ENCODE measurements around the gene COA3.

The COA3 gene

DNA sequence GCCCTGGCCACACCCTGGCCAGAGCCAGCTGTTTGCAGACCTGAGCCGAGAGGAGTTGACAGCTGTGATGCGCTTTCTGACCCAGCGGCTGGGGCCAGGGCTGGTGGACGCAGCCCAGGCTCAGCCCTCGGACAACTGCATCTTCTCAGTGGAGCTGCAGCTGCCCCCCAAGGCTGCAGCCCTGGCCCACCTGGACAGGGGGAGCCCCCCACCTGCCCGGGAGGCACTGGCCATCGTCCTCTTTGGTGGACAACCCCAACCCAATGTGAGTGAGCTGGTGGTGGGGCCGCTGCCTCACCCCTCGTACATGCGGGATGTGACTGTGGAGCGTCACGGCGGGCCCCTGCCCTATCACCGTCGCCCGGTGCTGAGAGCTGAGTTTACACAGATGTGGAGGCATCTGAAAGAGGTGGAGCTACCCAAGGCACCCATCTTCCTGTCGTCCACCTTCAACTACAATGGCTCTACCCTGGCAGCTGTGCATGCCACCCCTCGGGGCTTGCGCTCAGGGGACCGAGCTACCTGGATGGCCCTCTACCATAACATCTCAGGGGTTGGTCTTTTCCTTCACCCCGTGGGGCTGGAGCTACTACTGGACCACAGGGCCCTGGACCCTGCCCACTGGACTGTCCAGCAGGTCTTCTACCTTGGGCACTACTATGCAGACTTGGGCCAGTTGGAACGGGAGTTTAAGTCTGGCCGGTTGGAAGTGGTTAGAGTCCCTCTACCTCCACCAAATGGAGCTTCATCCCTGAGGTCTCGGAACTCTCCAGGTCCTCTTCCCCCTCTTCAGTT is 46.5 kb upstream of the COA3 start:
- no peak for DNase-seq (ENCODE audit: extremely low spot score)
- TF ChIP-seq CTCF (IDR thresholded peaks at IDR 0.05; ENCODE audit: control extremely low read depth, extremely low read depth, low read depth, missing control alignments) = no peak
- ChIA-PET POLR2A (interaction anchor here (1.3 kb wide), 1 partner anchor 11 kb away, joined by 3 read pairs; no protein-coding TSS in a partner anchor), CTCF (interaction anchor here (0.6 to 3.2 kb wide), 6 partner anchors 21 to 153 kb away, joined by 3 to 12 read pairs (median 3); partner anchors contain the start of genes BECN1 and RPL27)

DNA sequence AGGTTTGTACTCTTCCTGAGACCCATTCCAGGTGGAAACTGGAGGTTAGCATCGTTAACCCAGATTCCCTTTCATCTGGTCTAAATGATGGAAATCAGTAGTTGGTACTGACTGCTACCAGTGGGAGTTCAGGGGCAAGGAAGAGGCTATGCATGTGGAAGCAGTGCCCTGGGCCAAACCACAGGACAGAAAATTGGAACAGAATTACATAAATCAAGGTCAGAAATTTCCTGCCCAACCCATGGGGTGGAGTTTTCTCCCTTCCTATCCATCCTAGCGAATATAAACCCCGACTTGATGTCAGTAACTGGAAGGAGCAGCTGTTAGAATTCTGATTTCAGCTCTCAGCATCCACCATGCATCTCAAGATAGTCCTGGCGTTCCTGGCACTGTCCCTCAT is 45.8 kb upstream of the COA3 start, which contains the start of gene AOC2:
AOC2 (plus strand) TSS at position 310 of the 400 bp plus-strand sequence; CDS start at position 357, 47 bp downstream.
- POLR2A ChIA-PET = no interaction called here
- CTCF ChIA-PET = interaction anchor here (1.4 to 3.2 kb wide), 4 partner anchors 9 to 154 kb away, joined by 4 to 26 read pairs (median 12); partner anchors contain the start of genes BECN1, PSME3 and RPL27
- no peak for DNase-seq (ENCODE audit: extremely low spot score)
- no peak for TF ChIP-seq CTCF (IDR thresholded peaks at IDR 0.05; ENCODE audit: control extremely low read depth, extremely low read depth, low read depth, missing control alignments)

- POLR2A ChIA-PET = no interaction called here
These were observed 44.9 kb upstream of the COA3 start for GRCh38 chr17:42843358-42843934.

DNA sequence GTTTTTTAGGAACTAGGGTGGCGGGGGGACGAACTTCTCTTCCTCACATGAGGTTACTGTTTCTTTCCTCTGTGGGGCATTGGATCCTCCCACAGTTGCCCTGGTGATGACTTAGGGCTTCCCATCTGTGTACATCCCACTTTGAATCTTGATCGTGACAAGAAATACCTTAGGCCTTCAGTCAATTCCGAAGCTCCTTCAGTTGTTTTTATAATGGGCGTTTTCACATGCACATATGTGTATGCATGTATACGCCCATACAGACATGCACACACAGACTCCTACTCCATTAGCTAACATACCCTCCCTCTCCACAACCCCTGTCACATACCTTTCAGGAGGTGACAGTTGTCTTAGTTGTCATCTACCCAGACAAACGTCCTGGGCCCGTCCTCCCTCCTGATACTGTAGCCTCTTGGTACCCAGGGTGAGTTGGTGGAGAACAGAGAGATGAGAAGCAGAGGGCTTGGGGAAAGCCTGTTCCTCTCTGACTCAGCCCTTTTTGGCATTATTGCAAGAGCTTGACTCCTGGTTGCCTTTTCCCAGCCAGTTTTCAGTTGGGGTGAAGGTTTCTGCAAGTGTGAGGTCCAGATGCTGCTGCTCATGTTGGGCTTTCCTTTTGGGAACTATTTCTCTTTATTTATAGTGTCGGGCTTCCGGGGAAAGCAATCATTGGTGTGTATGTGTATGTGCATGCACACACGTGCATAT is 43.6 kb upstream of the COA3 start:
- no peak for TF ChIP-seq CTCF (IDR thresholded peaks at IDR 0.05; ENCODE audit: control extremely low read depth, extremely low read depth, low read depth, missing control alignments)
- CTCF ChIA-PET = interaction anchor here (1.1 to 2.7 kb wide), 7 partner anchors 9 to 156 kb away, joined by 3 to 26 read pairs (median 6); partner anchors contain the start of genes BECN1, PSME3 and RPL27
- no peak for DNase-seq (ENCODE audit: extremely low spot score)
- POLR2A ChIA-PET = no interaction called here

More at GRCh38 chr17:42843358-42843934, 44.9 kb upstream of the COA3 start:
- CTCF ChIA-PET = interaction anchor here (0.6 to 2.7 kb wide), 10 partner anchors 10 to 164 kb away, joined by 3 to 26 read pairs (median 4); partner anchors contain the start of genes BECN1, PSME3, PTGES3L and RPL27
- DNase-seq (ENCODE audit: extremely low spot score) = no peak
- peak; percentile 64 for TF ChIP-seq CTCF (IDR thresholded peaks at IDR 0.05; ENCODE audit: control extremely low read depth, extremely low read depth, low read depth, missing control alignments)

DNA sequence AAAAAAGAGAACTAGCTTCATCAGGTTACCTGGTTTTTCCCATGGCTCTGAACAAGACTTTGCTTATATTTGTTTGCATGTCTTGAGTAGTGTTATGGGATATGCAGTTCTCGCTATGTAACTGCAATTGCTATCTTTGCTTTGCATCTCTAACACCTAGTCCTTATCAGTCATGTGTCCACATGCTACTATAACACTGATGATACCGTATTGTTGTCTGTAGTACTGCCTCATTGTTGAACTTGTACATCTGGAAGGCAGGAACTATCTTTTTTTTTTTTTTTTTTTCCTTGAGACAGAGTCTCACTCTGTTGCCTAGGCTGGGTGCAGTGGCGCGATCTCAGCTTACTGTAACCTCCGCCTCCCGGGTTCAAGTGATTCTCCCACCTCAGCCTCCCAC is 37.2 kb upstream of the COA3 start:
- ChIA-PET POLR2A (interaction anchor here (0.7 kb wide), 1 partner anchor 162 kb away, joined by 4 read pairs; no protein-coding TSS in a partner anchor), CTCF (interaction anchor here (1.0 to 9.7 kb wide), 3 partner anchors 13 to 257 kb away, joined by 4 to 80 read pairs (median 11); partner anchors contain the start of gene BECN1)
- TF ChIP-seq CTCF (IDR thresholded peaks at IDR 0.05; ENCODE audit: control extremely low read depth, extremely low read depth, low read depth, missing control alignments) = no peak
- DNase-seq (ENCODE audit: extremely low spot score) = no peak

Measured in GM10248 (cell line).